Measurements from ENCODE around the gene KIF21B.

DNA sequence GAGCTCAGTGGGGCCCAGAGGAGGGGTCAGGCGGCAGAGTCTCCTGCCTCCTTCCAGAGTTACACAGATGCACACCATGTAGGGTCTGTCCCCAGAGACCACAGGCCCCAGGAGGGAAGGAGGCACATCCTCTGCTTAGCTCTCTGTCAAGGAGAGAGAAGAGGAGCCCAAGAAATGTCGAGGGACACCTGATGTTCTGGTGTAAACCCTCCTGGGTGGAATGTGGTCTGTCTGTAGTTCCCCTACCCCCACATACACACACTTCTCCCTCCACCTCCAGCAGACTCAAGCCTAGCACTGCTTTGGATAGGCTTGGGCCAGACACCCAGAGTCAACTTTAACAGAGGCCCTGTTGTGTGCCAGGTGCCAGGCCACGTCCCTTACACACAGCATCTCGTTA, 34.2 kb downstream of the KIF21B start:
- TF ChIP-seq, protein P1, sequence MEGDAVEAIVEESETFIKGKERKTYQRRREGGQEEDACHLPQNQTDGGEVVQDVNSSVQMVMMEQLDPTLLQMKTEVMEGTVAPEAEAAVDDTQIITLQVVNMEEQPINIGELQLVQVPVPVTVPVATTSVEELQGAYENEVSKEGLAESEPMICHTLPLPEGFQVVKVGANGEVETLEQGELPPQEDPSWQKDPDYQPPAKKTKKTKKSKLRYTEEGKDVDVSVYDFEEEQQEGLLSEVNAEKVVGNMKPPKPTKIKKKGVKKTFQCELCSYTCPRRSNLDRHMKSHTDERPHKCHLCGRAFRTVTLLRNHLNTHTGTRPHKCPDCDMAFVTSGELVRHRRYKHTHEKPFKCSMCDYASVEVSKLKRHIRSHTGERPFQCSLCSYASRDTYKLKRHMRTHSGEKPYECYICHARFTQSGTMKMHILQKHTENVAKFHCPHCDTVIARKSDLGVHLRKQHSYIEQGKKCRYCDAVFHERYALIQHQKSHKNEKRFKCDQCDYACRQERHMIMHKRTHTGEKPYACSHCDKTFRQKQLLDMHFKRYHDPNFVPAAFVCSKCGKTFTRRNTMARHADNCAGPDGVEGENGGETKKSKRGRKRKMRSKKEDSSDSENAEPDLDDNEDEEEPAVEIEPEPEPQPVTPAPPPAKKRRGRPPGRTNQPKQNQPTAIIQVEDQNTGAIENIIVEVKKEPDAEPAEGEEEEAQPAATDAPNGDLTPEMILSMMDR (IDR thresholded peaks at IDR 0.05) = no peak
- TF ChIP-seq POLR2A (IDR thresholded peaks at IDR 0.05) = no peak

Measured in uterus (tissue), 2 donors.